Natural killer cell treated with Interleukin-12 subunit alpha and Interleukin-12 subunit beta and Interleukin-15 and Interleukin-18, amount 100 ng/mL, for 72 hours (primary cell): ENCODE results near the gene FYB2. TPM values are rescaled to one million over a fixed set of nuclear protein-coding genes. Genes with fewer than 3 reads are reported as not detected.

Source experiments
- ATAC-seq, 2 donors: fragments of 150-1000 bp; cut with Tn5 transposase in 1 of 2; sonication (Bioruptor Pico), chemical (Tn5 transposase) in 1 of 2; 2 replicates each; pipeline ENCODE4 v1.10.0; 2021
- DNase-seq: peaks from one replicate; pipeline ENCODE4 v3.0.0; 2022; ENCODE audit warnings: low spot score
- H3K27ac Mint-ChIP-seq, 2 donors: 1 replicate in 1 of 2; 2 replicates in 1 of 2; pipeline ENCODE4 v1.8.0; 2022; ENCODE audit warnings: mixed read lengths in 2 of 2, mild to moderate bottlenecking in 1 of 2, moderate library complexity in 1 of 2
- H3K27me3 Mint-ChIP-seq, 2 donors: 1 replicate in 1 of 2; 2 replicates in 1 of 2; pipeline ENCODE4 v1.8.0; 2022; ENCODE audit warnings: mixed read lengths in 2 of 2
- H3K36me3 Mint-ChIP-seq: one replicate; pipeline ENCODE4 v1.8.0; 2022; ENCODE audit warnings: mixed read lengths
- H3K4me1 Mint-ChIP-seq, 2 donors: 1 replicate in 1 of 2; 2 replicates in 1 of 2; pipeline ENCODE4 v1.8.0; 2022; ENCODE audit warnings: low read depth in 2 of 2, mixed read lengths in 2 of 2, mild to moderate bottlenecking in 1 of 2
- H3K4me3 Mint-ChIP-seq: one replicate; pipeline ENCODE4 v1.8.0; 2022; ENCODE audit warnings: mixed read lengths
- H3K9me3 Mint-ChIP-seq: 2 replicates; pipeline ENCODE4 v1.8.0; 2022; ENCODE audit warnings: mixed read lengths
- total RNA-seq, 2 donors: library from RNA; stranded (reverse); gene quantifications; one replicate each; pipeline ENCODE4 v1.2.3, GENCODE V29; 2022

FYB2 gene
- total RNA-seq, 2 donors from 2014 or later: not detected

GRCh38 chr1:56849750-56850149 lies 30.5 kb upstream of the FYB2 start:
- DNase-seq (no peak), ATAC-seq (no peak)
- peaks cover 22 to 34% of the 10 kb centered on the region in 2 donors for H3K27me3 Mint-ChIP-seq
- peaks cover 0 to 10% of the 10 kb centered on the region in 2 donors for H3K4me1 Mint-ChIP-seq
- no peaks in the 10 kb centered on the region for H3K36me3 Mint-ChIP-seq
- no peak overlapping the region for H3K27ac Mint-ChIP-seq
- no peak overlapping the region for H3K4me3 Mint-ChIP-seq
- peaks cover 2% of the 10 kb centered on the region for H3K9me3 Mint-ChIP-seq

GRCh38 chr1:56845343-56845742 lies 26.1 kb upstream of the FYB2 start:
- no peak overlapping the region for H3K4me3 Mint-ChIP-seq
- ATAC-seq: no peak
- H3K27me3 Mint-ChIP-seq: peaks cover 13 to 25% of the 10 kb centered on the region in 2 donors
- H3K4me1 Mint-ChIP-seq: peaks cover 0 to 5% of the 10 kb centered on the region in 2 donors
- H3K36me3 Mint-ChIP-seq: no peaks in the 10 kb centered on the region
- DNase-seq: no peak
- H3K27ac Mint-ChIP-seq: peak overlapping the region in 1 of 2 donors; percentile 3
- peaks cover 2% of the 10 kb centered on the region for H3K9me3 Mint-ChIP-seq

DNA sequence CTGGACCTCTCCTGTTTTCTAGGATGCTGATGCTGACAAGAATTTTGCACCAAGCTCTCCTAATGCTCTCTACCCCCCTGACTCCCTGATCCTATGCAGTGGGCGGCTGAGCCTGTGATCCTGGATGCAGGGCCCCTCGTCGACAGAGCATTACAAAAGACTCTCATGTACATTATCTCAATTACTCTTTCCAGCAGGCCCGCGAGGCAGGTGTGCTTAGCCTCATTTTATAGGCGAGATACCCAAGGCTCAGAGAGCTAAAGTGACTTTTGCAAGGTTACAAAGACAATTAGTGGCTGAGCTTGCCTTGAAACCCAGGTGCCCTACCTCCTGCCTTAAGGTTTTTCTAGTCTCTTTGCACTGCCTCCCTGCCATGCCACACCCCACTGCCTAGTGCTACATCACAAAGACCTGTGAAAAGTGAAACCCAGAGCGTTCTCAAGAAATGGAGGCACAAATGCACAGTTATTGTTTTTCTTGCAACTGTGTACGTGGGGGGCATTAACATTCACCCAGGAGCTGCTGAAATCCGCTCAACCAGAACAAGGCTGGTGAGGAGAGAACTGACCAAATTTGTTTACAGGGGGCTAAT lies 25.4 kb upstream of the FYB2 start:
- H3K4me1 Mint-ChIP-seq: peaks cover 0 to 5% of the 10 kb centered on the region in 2 donors
- no peaks in the 10 kb centered on the region for H3K36me3 Mint-ChIP-seq
- H3K27me3 Mint-ChIP-seq: peaks cover 13 to 25% of the 10 kb centered on the region in 2 donors
- no peak overlapping the region for H3K27ac Mint-ChIP-seq
- H3K9me3 Mint-ChIP-seq: peaks cover 2% of the 10 kb centered on the region
- no peak overlapping the region for H3K4me3 Mint-ChIP-seq
- ATAC-seq (no peak), DNase-seq (no peak)

DNA sequence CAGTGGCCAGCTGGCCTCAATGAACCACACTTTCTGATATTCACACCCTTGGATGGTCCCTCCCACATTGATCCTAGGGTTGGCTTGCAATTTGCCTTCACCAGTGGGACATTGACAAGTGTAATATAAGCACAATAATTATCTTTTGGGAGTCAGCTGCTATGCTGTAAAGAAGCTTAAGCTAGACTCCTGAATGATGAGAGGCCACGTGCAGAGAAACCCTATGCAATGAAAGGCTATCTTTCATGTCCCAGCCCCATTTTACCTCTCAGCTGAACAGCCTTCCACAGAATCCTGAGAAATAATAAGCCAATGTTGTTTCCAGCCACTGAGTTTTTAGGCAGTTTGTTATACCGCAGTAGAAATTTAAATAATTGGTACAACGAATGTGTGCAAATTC lies 24.3 kb upstream of the FYB2 start:
- peaks cover 0 to 5% of the 10 kb centered on the region in 2 donors for H3K4me1 Mint-ChIP-seq
- no peak overlapping the region for H3K4me3 Mint-ChIP-seq
- no peak for DNase-seq
- H3K27ac Mint-ChIP-seq: no peak overlapping the region
- peaks cover 13 to 25% of the 10 kb centered on the region in 2 donors for H3K27me3 Mint-ChIP-seq
- H3K9me3 Mint-ChIP-seq: peaks cover 2% of the 10 kb centered on the region
- no peaks in the 10 kb centered on the region for H3K36me3 Mint-ChIP-seq
- no peak for ATAC-seq

DNA sequence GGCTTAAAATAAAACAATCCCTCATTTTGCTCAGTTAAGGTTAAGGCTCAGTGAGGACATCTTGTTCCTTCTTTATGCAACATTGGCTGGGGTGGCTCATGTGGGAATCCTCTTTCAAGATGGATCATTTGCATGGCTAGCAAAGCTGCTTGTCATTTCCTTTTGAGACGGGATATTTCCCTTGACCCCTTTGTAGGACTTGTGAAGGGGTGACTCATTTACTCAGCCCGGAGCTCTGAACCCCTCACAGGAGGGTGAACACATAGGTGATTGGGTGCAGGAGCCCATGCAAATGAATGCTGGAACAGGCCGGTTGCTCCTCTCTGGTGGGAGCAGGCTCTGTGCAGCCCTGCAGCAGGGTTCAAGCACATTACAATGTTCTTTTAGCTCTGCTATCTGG lies 19.6 kb upstream of the FYB2 start:
- no peaks in the 10 kb centered on the region for H3K27me3 Mint-ChIP-seq
- H3K36me3 Mint-ChIP-seq: no peaks in the 10 kb centered on the region
- no peak overlapping the region for H3K27ac Mint-ChIP-seq
- DNase-seq (no peak), ATAC-seq (peak in 1 of 2 donors; percentile 22)
- peaks cover 0 to 11% of the 10 kb centered on the region in 2 donors for H3K4me1 Mint-ChIP-seq
- no peaks in the 10 kb centered on the region for H3K9me3 Mint-ChIP-seq
- no peak overlapping the region for H3K4me3 Mint-ChIP-seq

DNA sequence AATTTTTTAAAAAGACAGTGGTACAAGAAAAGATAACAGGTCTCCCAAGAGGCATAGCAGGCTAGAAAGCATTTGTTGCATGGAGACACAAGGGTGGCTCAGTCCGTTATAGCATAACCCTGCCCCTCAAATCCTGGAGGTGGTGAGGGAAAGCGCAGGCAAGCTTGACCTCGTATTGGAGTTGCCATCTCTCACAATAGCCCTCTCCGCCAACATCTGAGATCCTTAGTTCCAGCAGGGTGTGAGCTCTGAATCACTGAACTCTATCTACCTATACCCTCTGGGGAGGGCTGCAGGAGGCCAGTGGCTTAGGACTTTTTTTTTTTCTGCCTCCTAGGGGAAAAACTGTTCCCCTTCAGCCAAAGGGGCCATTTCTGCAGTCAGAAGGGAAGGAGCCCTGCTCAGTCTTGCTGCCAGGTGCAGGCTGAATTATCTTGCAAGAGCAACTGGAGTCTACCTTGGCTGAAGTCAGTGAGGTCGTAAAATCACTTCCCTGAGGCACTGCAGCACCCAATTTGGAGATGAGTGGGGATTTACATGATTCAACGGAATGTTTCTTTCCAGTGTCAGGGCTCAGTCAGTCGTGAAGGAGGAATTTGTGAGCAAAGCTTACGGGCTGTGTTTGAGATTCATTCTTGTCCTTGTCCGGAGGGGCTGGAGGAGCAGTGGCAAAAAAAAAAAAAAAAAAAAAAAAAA lies 18.2 kb upstream of the FYB2 start:
- Mint-ChIP-seq H3K9me3 (no peaks in the 10 kb centered on the region), H3K27me3 (no peaks in the 10 kb centered on the region), H3K4me1 (peaks cover 0 to 19% of the 10 kb centered on the region in 2 donors), H3K36me3 (no peaks in the 10 kb centered on the region), H3K4me3 (no peak overlapping the region), H3K27ac (no peak overlapping the region)
- ATAC-seq: no peak
- no peak for DNase-seq

DNA sequence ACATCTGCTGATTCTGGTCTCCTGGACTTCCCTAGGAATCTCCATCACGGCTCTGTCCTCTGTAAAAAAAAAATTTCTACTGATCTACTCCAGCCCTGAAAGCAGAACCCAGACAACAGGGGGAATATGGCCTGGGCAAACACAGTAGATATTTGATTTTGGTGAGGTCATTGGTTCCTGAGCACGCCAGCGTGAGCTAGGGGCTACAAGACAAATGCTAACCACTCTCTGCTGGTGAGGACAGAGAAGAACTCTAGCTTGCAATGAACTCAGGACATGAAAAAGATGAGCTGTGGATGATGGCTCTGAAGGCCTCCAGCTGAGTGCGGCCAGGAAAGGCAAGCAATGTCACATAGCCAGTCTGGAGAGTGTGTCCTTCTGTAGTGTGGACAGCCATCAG lies 17.2 kb upstream of the FYB2 start:
- peaks cover 8 to 25% of the 10 kb centered on the region in 2 donors for H3K4me1 Mint-ChIP-seq
- no peaks in the 10 kb centered on the region for H3K9me3 Mint-ChIP-seq
- DNase-seq (no peak), ATAC-seq (no peak)
- peaks cover 0 to 4% of the 10 kb centered on the region in 2 donors for H3K27me3 Mint-ChIP-seq
- no peak overlapping the region for H3K4me3 Mint-ChIP-seq
- H3K36me3 Mint-ChIP-seq: no peaks in the 10 kb centered on the region
- peak overlapping the region in 1 of 2 donors; percentile 32 for H3K27ac Mint-ChIP-seq

DNA sequence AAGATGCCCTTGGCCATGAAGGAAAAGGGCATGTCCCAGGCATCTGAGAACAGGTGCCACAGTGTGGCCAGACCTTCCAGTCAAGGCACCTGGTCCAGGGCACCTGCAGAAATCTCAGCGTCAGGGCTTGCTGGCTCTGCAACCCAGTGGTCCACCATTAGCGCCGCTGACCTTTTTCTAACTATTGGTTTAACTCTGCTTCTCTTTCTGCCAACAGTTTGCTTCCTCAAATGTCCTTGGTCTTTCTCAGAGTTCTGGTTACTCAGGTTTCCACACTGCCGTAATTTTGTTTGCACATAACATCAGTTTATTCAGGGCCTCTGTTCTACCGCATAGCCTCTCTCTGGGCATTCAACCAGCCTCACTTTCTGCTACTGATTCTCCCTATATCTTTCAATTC lies 16.5 kb upstream of the FYB2 start:
- peaks cover 8 to 25% of the 10 kb centered on the region in 2 donors for H3K4me1 Mint-ChIP-seq
- no peak overlapping the region for H3K4me3 Mint-ChIP-seq
- no peaks in the 10 kb centered on the region for H3K36me3 Mint-ChIP-seq
- H3K27me3 Mint-ChIP-seq: peaks cover 0 to 4% of the 10 kb centered on the region in 2 donors
- no peak for DNase-seq
- H3K9me3 Mint-ChIP-seq: no peaks in the 10 kb centered on the region
- peak overlapping the region in 1 of 2 donors; percentile 32 for H3K27ac Mint-ChIP-seq
- ATAC-seq: no peak

GRCh38 chr1:56834137-56834900 lies 15.1 kb upstream of the FYB2 start:
- no peaks in the 10 kb centered on the region for H3K9me3 Mint-ChIP-seq
- H3K27me3 Mint-ChIP-seq: peaks cover 5 to 7% of the 10 kb centered on the region in 2 donors
- peaks cover 8 to 25% of the 10 kb centered on the region in 2 donors for H3K4me1 Mint-ChIP-seq
- ATAC-seq (peak; percentile 51 to 56), DNase-seq (no peak)
- no peak overlapping the region for H3K4me3 Mint-ChIP-seq
- H3K36me3 Mint-ChIP-seq: no peaks in the 10 kb centered on the region
- H3K27ac Mint-ChIP-seq: peak overlapping the region in 1 of 2 donors; percentile 79

GRCh38 chr1:56833088-56833487 lies 13.9 kb upstream of the FYB2 start:
- ATAC-seq (no peak), DNase-seq (no peak)
- peaks cover 8 to 25% of the 10 kb centered on the region in 2 donors for H3K4me1 Mint-ChIP-seq
- H3K36me3 Mint-ChIP-seq: no peaks in the 10 kb centered on the region
- H3K9me3 Mint-ChIP-seq: no peaks in the 10 kb centered on the region
- H3K27me3 Mint-ChIP-seq: peaks cover 13 to 17% of the 10 kb centered on the region in 2 donors
- no peak overlapping the region for H3K4me3 Mint-ChIP-seq
- H3K27ac Mint-ChIP-seq: peak overlapping the region in 1 of 2 donors; percentile 80

GRCh38 chr1:56831871-56832693 lies 12.9 kb upstream of the FYB2 start:
- peaks cover 8 to 25% of the 10 kb centered on the region in 2 donors for H3K4me1 Mint-ChIP-seq
- ATAC-seq: peak; percentile 64 to 80
- H3K4me3 Mint-ChIP-seq: no peak overlapping the region

GRCh38 chr1:56830052-56830451 lies 10.8 kb upstream of the FYB2 start:
- Mint-ChIP-seq H3K36me3 (no peaks in the 10 kb centered on the region), H3K4me1 (peaks cover 8 to 24% of the 10 kb centered on the region in 2 donors), H3K4me3 (no peak overlapping the region), H3K27me3 (peaks cover 21 to 29% of the 10 kb centered on the region in 2 donors), H3K9me3 (no peaks in the 10 kb centered on the region), H3K27ac (no peak overlapping the region)
- no peak for ATAC-seq
- DNase-seq: no peak

More at GRCh38 chr1:56831871-56832693, 12.9 kb upstream of the FYB2 start:
- peaks cover 13 to 17% of the 10 kb centered on the region in 2 donors for H3K27me3 Mint-ChIP-seq
- no peaks in the 10 kb centered on the region for H3K36me3 Mint-ChIP-seq
- H3K27ac Mint-ChIP-seq: peak overlapping the region in 1 of 2 donors; percentile 80
- H3K9me3 Mint-ChIP-seq: no peaks in the 10 kb centered on the region
- DNase-seq: peak; percentile 81

- DNase-seq: no peak
- Mint-ChIP-seq H3K36me3 (no peaks in the 10 kb centered on the region), H3K9me3 (no peaks in the 10 kb centered on the region), H3K27me3 (peaks cover 25 to 35% of the 10 kb centered on the region in 2 donors), H3K4me1 (peaks cover 8 to 9% of the 10 kb centered on the region in 2 donors), H3K27ac (no peak overlapping the region), H3K4me3 (no peak overlapping the region)
- no peak for ATAC-seq
These were observed 8.5 kb upstream of the FYB2 start for GRCh38 chr1:56827711-56828110.
